Hindlimb muscle (tissue), 1 donor: Measurements from ENCODE around the gene C1orf141. TPM values are rescaled to one million over a fixed set of nuclear protein-coding genes. Genes with fewer than 3 reads are reported as not detected.
"Not testable (repeated sequence)": the region's sequence is repeated elsewhere in the genome, so short reads cannot be mapped to it uniquely, and the experiment has no call there.

Experiments used
- DNase-seq: peaks from one replicate; pipeline ENCODE4 v3.0.0-alpha.2; 2013
- polyA plus RNA-seq: library from polyadenylated mRNA; unstranded; fragments of 120-200 nt; gene quantifications from one replicate; pipeline ENCODE4 v1.2.1, GENCODE V29; 2013; ENCODE audit not compliant: insufficient read length

C1orf141 gene
- polyA plus RNA-seq, 1 donor: not detected

- no peak for DNase-seq
These were observed 8.2 kb upstream of the C1orf141 start for GRCh38 chr1:67142931-67143330.

GRCh38 chr1:67141832-67142231 is 7.1 kb upstream of the C1orf141 start:
- DNase-seq: not testable (repeated sequence)

GRCh38 chr1:67140460-67140859 is 5.7 kb upstream of the C1orf141 start:
- DNase-seq: no peak

- no peak for DNase-seq
These were observed 4.2 kb upstream of the C1orf141 start for GRCh38 chr1:67138813-67139499.

- no peak for DNase-seq
These were observed 2.6 kb upstream of the C1orf141 start for GRCh38 chr1:67137307-67137753.

- peak; percentile 7 for DNase-seq
These were observed 584 bp upstream of the C1orf141 start for GRCh38 chr1:67135354-67135753.

- no peak for DNase-seq
These were observed 1.6 kb downstream of the C1orf141 start for GRCh38 chr1:67133177-67133576.

GRCh38 chr1:67130673-67131072 is 4.1 kb downstream of the C1orf141 start:
- no peak for DNase-seq

- DNase-seq: no peak
These were observed 7.8 kb downstream of the C1orf141 start for GRCh38 chr1:67126974-67127373.

GRCh38 chr1:67126111-67126746 is 8.5 kb downstream of the C1orf141 start:
- DNase-seq: no peak

GRCh38 chr1:67124455-67124854 is 10.3 kb downstream of the C1orf141 start:
- DNase-seq: no peak

- DNase-seq: no peak
These were observed 13.7 kb downstream of the C1orf141 start for GRCh38 chr1:67120855-67121619.

- no peak for DNase-seq
These were observed 16.1 kb downstream of the C1orf141 start for GRCh38 chr1:67118646-67119045.

GRCh38 chr1:67118191-67118590 is 16.6 kb downstream of the C1orf141 start:
- DNase-seq: no peak

GRCh38 chr1:67114162-67114561 is 20.6 kb downstream of the C1orf141 start:
- DNase-seq: no peak

- no peak for DNase-seq
These were observed 24.4 kb downstream of the C1orf141 start for GRCh38 chr1:67110352-67110751.

GRCh38 chr1:67105508-67105907 is 29.3 kb downstream of the C1orf141 start:
- DNase-seq: no peak

GRCh38 chr1:67103548-67103947 is 31.2 kb downstream of the C1orf141 start:
- no peak for DNase-seq

- no peak for DNase-seq
These were observed 33.9 kb downstream of the C1orf141 start for GRCh38 chr1:67100833-67101232.

- no peak for DNase-seq
These were observed 37.5 kb downstream of the C1orf141 start for GRCh38 chr1:67097305-67097704.

- DNase-seq: no peak
These were observed 40.6 kb downstream of the C1orf141 start for GRCh38 chr1:67094191-67094590.

GRCh38 chr1:67089685-67090208 is 45.0 kb downstream of the C1orf141 start:
- DNase-seq: no peak

- no peak for DNase-seq
These were observed 46.3 kb downstream of the C1orf141 start for GRCh38 chr1:67088440-67088839.
